K562 (cell line): Measurements from ENCODE around the gene ATXN2L. TPM values are rescaled to one million over a fixed set of nuclear protein-coding genes. Genes with fewer than 3 reads are reported as not detected.

ENCODE experiments used
- NCOA1 ChIP-seq: fragments of 450-650 bp; IDR thresholded peaks from 2 replicates; pipeline ENCODE4 v1.6.1; 2016; ENCODE audit warnings: low read depth
- PHB ChIP-seq: fragments of 250-450 bp; sonication (Bioruptor Pico); IDR thresholded peaks from 2 replicates; pipeline ENCODE4 v1.5.0; 2021
- TSC22D4 ChIP-seq: fragments of 450-650 bp; IDR thresholded peaks from 2 replicates; pipeline ENCODE4 v1.6.1; 2016; ENCODE audit warnings: missing genetic modification characterization, missing biosample characterization, control low read depth
- WHSC1 ChIP-seq: IDR thresholded peaks from one replicate; pipeline ENCODE4 v1.6.1; 2012; ENCODE audit warnings: low read length, control low read depth, inconsistent platforms
- ZNF583 ChIP-seq: fragments of 250-450 bp; sonication (Bioruptor Pico); IDR thresholded peaks from 2 replicates; pipeline ENCODE4 v1.4.0; 2020
- polyA plus RNA-seq, 8 experiments: library from polyadenylated mRNA; depleted of rRNA in 4 of 8; stranded (reverse) in 5 of 8; unstranded in 3 of 8; fragments of >200 nt; fragmentation: Nextera tagmentation in 2 of 8; fragmentation: Illumina TruSeq in 1 of 8; extraction: Ambion mirVana in 2 of 8; extraction: Trizol in 1 of 8; gene quantifications; 2 replicates each; pipeline versions ENCODE4 v1.2.1 to v1.2.3, GENCODE V29; 2011 to 2014; ENCODE audit warnings: inconsistent platforms in 1 of 8, missing spikeins in 1 of 8
- total RNA-seq, 7 experiments: library from RNA; depleted of rRNA in 6 of 7; stranded (reverse); fragments of >200 nt in 6 of 7; fragmentation: Illumina TruSeq in 2 of 7; extraction: Trizol in 2 of 7; gene quantifications; 2 replicates each; pipeline versions ENCODE4 v1.2.1 to v1.2.3, GENCODE V29; 2011 to 2021; ENCODE audit warnings: low replicate concordance in 1 of 7
- TF ChIP-seq, protein P1 (sequence below): sonication (generic); formaldehyde crosslinking; IDR thresholded peaks from 2 replicates; pipeline ENCODE4 v1.8.0; 2022; ENCODE audit warnings: mild to moderate bottlenecking, missing genetic modification reagents, borderline replicate concordance
- TF ChIP-seq, protein P2 (sequence below): fragments of 150-350 bp; IDR thresholded peaks from 2 replicates; pipeline ENCODE4 v1.6.1; 2014; ENCODE audit warnings: low read depth, mild to moderate bottlenecking, low read length, borderline replicate concordance

The ATXN2L gene
- total and polyA plus RNA-seq, 9 of the 15 experiments (the other 6 are each of a cell fraction or from before 2014, with no cell fraction given) = 3.8 to 280 (median 37.2) TPM

DNA sequence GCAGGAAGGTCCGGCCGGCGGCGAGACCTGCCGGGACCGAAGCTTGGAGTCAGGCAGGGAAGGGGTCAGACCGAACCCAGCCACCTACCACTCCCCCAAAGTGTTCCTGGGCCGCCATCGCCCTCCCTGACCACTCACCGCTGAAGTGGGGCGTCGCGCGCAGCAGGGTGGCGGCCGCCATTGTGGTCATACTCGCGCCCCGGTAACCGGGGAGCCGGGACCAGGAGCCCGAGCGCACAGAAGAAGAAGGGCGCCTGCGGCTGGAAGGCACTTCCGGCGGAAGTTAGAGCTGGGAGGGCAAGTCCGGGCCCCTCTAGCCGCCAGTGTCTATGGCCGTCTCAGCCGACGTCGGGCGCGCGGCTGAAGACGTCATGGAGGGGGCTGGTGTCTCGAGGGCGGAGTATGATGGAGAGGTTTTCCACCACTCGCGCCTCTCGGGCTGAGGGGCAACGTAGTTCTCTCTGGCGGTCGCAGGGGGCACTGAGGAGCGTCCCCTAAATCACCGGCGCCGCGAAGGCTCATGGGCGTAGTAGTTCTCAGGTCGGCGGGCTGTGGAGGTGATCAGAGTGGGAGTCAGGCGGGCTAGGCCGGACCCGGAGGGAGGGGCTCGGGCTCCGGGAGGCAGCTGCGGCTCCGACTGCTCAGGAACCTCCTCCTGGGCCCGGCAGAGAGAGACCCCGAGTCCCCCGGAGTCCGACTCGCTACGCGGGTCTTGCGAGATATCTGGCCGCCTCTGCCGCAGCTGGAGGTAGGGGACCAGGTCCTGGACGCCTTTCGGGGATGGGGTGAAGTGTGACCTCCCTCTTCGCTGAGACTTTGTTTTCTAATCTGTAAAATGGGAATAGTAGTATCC, 23.5 kb downstream of the ATXN2L start, which contains the start of gene TUFM (continued):
- TF ChIP-seq, protein P1, sequence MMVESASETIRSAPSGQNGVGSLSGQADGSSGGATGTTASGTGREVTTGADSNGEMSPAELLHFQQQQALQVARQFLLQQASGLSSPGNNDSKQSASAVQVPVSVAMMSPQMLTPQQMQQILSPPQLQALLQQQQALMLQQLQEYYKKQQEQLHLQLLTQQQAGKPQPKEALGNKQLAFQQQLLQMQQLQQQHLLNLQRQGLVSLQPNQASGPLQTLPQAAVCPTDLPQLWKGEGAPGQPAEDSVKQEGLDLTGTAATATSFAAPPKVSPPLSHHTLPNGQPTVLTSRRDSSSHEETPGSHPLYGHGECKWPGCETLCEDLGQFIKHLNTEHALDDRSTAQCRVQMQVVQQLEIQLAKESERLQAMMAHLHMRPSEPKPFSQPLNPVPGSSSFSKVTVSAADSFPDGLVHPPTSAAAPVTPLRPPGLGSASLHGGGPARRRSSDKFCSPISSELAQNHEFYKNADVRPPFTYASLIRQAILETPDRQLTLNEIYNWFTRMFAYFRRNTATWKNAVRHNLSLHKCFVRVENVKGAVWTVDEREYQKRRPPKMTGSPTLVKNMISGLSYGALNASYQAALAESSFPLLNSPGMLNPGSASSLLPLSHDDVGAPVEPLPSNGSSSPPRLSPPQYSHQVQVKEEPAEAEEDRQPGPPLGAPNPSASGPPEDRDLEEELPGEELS (CRISPR knock-in tag) = peak; percentile 54; the same call in 1 of the 2 replicates
- TF ChIP-seq TSC22D4 (tag) (no peak), NCOA1 (peak; percentile 90), PHB (CRISPR knock-in tag) (no peak), ZNF583 (CRISPR knock-in tag) (no peak; the same call in 1 of the 2 replicates), WHSC1 (no peak)
- TF ChIP-seq, protein P2, sequence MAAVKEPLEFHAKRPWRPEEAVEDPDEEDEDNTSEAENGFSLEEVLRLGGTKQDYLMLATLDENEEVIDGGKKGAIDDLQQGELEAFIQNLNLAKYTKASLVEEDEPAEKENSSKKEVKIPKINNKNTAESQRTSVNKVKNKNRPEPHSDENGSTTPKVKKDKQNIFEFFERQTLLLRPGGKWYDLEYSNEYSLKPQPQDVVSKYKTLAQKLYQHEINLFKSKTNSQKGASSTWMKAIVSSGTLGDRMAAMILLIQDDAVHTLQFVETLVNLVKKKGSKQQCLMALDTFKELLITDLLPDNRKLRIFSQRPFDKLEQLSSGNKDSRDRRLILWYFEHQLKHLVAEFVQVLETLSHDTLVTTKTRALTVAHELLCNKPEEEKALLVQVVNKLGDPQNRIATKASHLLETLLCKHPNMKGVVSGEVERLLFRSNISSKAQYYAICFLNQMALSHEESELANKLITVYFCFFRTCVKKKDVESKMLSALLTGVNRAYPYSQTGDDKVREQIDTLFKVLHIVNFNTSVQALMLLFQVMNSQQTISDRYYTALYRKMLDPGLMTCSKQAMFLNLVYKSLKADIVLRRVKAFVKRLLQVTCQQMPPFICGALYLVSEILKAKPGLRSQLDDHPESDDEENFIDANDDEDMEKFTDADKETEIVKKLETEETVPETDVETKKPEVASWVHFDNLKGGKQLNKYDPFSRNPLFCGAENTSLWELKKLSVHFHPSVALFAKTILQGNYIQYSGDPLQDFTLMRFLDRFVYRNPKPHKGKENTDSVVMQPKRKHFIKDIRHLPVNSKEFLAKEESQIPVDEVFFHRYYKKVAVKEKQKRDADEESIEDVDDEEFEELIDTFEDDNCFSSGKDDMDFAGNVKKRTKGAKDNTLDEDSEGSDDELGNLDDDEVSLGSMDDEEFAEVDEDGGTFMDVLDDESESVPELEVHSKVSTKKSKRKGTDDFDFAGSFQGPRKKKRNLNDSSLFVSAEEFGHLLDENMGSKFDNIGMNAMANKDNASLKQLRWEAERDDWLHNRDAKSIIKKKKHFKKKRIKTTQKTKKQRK = no peak
